Measurements from ENCODE around the gene NOXA1.
A peak's percentile ranks its signal among the peaks of the same experiment; 100 is the strongest.

NOXA1 gene

DNA sequence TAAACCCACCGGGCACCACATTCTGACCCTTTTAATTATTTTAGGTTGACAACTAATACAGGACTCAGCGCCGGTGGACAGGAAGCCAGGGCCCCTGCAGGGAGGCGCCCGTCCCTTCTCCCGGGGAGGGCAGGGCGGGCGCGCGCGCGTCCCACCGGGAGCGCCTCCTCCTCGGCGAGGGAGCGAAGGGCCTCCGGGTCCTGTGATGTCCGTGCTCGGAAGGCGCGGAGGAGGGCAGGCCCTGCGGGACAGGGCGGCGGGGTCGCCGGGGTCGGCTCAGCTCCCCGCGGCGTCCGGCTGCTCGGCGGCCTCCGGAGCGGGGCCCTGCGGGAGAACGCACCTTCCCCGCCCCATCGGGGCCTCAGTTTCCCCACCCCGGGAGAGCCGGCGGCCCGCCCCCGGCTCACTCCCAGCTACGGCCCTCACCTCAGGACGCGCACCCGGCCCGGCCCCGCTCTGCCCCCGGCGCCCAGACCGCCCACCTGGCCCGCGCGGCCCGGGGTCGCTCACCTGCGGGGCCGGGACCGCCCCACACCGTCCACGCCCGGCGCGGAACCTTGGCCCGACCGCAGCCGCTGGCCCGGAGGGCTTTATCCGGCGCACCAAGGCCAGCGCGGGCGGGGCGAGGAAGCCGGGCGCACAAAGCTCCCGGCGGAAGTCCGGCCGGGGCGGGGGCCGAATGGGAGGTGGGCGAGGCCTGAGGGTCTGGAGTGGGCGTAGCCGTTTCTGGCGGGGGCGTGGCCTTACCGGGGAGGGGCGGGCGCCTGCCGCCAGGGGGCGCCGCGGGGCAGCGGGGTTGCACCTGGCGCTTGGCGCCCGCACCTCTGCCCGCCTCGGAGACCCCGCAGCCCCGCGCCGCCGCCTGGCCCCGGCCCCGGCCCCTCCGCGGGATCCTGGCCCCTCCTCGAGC lies at the start of gene NOXA1, which contains the start of gene EXD3 (continued):
- TF ChIP-seq ZFP37 (tag by site-specific recombination; IDR thresholded peaks at IDR 0.05) (no peak), ZNF843 (tag by site-specific recombination; IDR thresholded peaks at IDR 0.05) (no peak), ZFP41 (tag by site-specific recombination; IDR thresholded peaks at IDR 0.05; ENCODE audit: borderline replicate concordance) (no peak), GFI1B (tag by site-specific recombination; IDR thresholded peaks at IDR 0.05) (no peak), KLF7 (tag by site-specific recombination; IDR thresholded peaks at IDR 0.05; ENCODE audit: borderline replicate concordance) (peak; percentile 66; the same call in 1 of the 2 replicates), SCRT1 (tag by site-specific recombination; IDR thresholded peaks at IDR 0.05; ENCODE audit: borderline replicate concordance) (no peak), BCL6B (tag by site-specific recombination; IDR thresholded peaks at IDR 0.05) (no peak), ZNF48 (tag by site-specific recombination; IDR thresholded peaks at IDR 0.05) (no peak), ZNF10 (tag by site-specific recombination; IDR thresholded peaks at IDR 0.05) (no peak), ZSCAN30 (tag by site-specific recombination; IDR thresholded peaks at IDR 0.05) (peak; percentile 99), BCL11B (tag by site-specific recombination; IDR thresholded peaks at IDR 0.05; ENCODE audit: low read depth) (no peak), HOXD13 (CRISPR knock-in tag; IDR thresholded peaks at IDR 0.05; ENCODE audit: borderline replicate concordance) (no peak), ZNF571 (tag by site-specific recombination; IDR thresholded peaks at IDR 0.05) (no peak), ZNF768 (tag by site-specific recombination; IDR thresholded peaks at IDR 0.05) (no peak), ZBTB7A (tag by site-specific recombination; IDR thresholded peaks at IDR 0.05; ENCODE audit: low read depth) (peak; percentile 79; the same call in 1 of the 2 replicates), ZNF214 (tag by site-specific recombination; IDR thresholded peaks at IDR 0.05; ENCODE audit: borderline replicate concordance) (no peak), GLI4 (tag by site-specific recombination; IDR thresholded peaks at IDR 0.05) (no peak), ZNF112 (tag by site-specific recombination; IDR thresholded peaks at IDR 0.05) (no peak), OSR2 (tag by site-specific recombination; IDR thresholded peaks at IDR 0.05) (no peak), ZIC2 (tag by site-specific recombination; IDR thresholded peaks at IDR 0.05) (peak; percentile 48), TCF7L2 (IDR thresholded peaks at IDR 0.05; ENCODE audit: borderline replicate concordance, low read depth, low read length) (no peak)
- TF ChIP-seq, protein P1, sequence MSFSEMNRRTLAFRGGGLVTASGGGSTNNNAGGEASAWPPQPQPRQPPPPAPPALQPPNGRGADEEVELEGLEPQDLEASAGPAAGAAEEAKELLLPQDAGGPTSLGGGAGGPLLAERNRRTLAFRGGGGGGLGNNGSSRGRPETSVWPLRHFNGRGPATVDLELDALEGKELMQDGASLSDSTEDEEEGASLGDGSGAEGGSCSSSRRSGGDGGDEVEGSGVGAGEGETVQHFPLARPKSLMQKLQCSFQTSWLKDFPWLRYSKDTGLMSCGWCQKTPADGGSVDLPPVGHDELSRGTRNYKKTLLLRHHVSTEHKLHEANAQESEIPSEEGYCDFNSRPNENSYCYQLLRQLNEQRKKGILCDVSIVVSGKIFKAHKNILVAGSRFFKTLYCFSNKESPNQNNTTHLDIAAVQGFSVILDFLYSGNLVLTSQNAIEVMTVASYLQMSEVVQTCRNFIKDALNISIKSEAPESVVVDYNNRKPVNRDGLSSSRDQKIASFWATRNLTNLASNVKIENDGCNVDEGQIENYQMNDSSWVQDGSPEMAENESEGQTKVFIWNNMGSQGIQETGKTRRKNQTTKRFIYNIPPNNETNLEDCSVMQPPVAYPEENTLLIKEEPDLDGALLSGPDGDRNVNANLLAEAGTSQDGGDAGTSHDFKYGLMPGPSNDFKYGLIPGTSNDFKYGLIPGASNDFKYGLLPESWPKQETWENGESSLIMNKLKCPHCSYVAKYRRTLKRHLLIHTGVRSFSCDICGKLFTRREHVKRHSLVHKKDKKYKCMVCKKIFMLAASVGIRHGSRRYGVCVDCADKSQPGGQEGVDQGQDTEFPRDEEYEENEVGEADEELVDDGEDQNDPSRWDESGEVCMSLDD (tag by site-specific recombination; IDR thresholded peaks at IDR 0.05) = no peak
- TF ChIP-seq, protein P2, sequence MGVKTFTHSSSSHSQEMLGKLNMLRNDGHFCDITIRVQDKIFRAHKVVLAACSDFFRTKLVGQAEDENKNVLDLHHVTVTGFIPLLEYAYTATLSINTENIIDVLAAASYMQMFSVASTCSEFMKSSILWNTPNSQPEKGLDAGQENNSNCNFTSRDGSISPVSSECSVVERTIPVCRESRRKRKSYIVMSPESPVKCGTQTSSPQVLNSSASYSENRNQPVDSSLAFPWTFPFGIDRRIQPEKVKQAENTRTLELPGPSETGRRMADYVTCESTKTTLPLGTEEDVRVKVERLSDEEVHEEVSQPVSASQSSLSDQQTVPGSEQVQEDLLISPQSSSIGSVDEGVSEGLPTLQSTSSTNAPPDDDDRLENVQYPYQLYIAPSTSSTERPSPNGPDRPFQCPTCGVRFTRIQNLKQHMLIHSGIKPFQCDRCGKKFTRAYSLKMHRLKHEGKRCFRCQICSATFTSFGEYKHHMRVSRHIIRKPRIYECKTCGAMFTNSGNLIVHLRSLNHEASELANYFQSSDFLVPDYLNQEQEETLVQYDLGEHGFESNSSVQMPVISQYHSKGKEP (tag by site-specific recombination; IDR thresholded peaks at IDR 0.05) = 0 out of 2 replicates have a peak, but pooled peaks have one; percentile 13
- TF ChIP-seq, protein P3, sequence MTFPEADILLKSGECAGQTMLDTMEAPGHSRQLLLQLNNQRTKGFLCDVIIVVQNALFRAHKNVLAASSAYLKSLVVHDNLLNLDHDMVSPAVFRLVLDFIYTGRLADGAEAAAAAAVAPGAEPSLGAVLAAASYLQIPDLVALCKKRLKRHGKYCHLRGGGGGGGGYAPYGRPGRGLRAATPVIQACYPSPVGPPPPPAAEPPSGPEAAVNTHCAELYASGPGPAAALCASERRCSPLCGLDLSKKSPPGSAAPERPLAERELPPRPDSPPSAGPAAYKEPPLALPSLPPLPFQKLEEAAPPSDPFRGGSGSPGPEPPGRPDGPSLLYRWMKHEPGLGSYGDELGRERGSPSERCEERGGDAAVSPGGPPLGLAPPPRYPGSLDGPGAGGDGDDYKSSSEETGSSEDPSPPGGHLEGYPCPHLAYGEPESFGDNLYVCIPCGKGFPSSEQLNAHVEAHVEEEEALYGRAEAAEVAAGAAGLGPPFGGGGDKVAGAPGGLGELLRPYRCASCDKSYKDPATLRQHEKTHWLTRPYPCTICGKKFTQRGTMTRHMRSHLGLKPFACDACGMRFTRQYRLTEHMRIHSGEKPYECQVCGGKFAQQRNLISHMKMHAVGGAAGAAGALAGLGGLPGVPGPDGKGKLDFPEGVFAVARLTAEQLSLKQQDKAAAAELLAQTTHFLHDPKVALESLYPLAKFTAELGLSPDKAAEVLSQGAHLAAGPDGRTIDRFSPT (tag by site-specific recombination; IDR thresholded peaks at IDR 0.05) = no peak
- TF ChIP-seq, protein P4, sequence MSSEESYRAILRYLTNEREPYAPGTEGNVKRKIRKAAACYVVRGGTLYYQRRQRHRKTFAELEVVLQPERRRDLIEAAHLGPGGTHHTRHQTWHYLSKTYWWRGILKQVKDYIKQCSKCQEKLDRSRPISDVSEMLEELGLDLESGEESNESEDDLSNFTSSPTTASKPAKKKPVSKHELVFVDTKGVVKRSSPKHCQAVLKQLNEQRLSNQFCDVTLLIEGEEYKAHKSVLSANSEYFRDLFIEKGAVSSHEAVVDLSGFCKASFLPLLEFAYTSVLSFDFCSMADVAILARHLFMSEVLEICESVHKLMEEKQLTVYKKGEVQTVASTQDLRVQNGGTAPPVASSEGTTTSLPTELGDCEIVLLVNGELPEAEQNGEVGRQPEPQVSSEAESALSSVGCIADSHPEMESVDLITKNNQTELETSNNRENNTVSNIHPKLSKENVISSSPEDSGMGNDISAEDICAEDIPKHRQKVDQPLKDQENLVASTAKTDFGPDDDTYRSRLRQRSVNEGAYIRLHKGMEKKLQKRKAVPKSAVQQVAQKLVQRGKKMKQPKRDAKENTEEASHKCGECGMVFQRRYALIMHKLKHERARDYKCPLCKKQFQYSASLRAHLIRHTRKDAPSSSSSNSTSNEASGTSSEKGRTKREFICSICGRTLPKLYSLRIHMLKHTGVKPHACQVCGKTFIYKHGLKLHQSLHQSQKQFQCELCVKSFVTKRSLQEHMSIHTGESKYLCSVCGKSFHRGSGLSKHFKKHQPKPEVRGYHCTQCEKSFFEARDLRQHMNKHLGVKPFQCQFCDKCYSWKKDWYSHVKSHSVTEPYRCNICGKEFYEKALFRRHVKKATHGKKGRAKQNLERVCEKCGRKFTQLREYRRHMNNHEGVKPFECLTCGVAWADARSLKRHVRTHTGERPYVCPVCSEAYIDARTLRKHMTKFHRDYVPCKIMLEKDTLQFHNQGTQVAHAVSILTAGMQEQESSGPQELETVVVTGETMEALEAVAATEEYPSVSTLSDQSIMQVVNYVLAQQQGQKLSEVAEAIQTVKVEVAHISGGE (tag by site-specific recombination; conservative IDR thresholded peaks at IDR 0.05; ENCODE audit: low read depth) = peak; percentile 98
- TF ChIP-seq, protein P5, sequence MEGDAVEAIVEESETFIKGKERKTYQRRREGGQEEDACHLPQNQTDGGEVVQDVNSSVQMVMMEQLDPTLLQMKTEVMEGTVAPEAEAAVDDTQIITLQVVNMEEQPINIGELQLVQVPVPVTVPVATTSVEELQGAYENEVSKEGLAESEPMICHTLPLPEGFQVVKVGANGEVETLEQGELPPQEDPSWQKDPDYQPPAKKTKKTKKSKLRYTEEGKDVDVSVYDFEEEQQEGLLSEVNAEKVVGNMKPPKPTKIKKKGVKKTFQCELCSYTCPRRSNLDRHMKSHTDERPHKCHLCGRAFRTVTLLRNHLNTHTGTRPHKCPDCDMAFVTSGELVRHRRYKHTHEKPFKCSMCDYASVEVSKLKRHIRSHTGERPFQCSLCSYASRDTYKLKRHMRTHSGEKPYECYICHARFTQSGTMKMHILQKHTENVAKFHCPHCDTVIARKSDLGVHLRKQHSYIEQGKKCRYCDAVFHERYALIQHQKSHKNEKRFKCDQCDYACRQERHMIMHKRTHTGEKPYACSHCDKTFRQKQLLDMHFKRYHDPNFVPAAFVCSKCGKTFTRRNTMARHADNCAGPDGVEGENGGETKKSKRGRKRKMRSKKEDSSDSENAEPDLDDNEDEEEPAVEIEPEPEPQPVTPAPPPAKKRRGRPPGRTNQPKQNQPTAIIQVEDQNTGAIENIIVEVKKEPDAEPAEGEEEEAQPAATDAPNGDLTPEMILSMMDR (tag by site-specific recombination; IDR thresholded peaks at IDR 0.05) = peak; percentile 47; the same call in 1 of the 2 replicates

Measured in HEK293 (cell line).